ENCODE data around the gene CES1.
"Not testable (repeated sequence)": the region's sequence is repeated elsewhere in the genome, so short reads cannot be mapped to it uniquely, and the experiment has no call there.

The CES1 gene

DNA sequence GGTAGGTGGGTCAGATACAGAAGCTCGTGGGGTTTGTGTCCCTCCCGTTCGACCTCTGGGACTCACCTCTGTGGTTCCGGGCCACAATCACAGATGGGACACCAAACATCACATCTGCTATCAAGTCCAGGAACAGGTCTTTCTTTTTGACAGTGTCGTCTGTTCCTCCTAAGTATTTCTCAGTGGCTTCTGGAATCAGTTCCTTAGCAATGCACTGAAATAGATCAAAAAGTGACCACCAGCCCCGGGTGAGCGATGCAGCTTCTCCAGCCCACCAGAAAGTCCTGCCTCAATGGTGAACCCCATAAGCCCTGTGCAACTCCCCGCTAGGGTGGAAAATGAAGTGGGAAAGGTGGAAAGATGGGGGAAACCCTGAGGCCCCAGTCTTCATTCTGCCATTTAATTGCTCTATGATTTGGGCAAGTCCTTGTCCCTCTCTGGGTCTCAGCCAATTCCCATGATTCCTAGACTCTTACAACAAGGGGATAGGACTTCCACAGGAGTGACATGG is 22.4 kb downstream of the CES1 start:
- Histone ChIP-seq H3K79me2 (ENCODE audit: insufficient read depth, low read depth) (no peaks in the 10 kb centered on the region), H3K27me3 (ENCODE audit: insufficient read depth, low read depth) (no peaks in the 10 kb centered on the region), H2AFZ (ENCODE audit: low read depth) (no peak overlapping the region), H3K27ac (no peak overlapping the region), H3K4me1 (ENCODE audit: low read depth, poor library complexity, severe bottlenecking) (no peaks in the 10 kb centered on the region), H3K9ac (no peak overlapping the region), H3K36me3 (ENCODE audit: insufficient read depth) (no peaks in the 10 kb centered on the region), H4K20me1 (ENCODE audit: insufficient read depth) (no peaks in the 10 kb centered on the region), H3K4me3 (IDR thresholded peaks at IDR 0.05; ENCODE audit: insufficient read depth, low read depth, low read length) (no peak overlapping the region), H3K4me2 (no peak overlapping the region)
- TF ChIP-seq, protein P1, sequence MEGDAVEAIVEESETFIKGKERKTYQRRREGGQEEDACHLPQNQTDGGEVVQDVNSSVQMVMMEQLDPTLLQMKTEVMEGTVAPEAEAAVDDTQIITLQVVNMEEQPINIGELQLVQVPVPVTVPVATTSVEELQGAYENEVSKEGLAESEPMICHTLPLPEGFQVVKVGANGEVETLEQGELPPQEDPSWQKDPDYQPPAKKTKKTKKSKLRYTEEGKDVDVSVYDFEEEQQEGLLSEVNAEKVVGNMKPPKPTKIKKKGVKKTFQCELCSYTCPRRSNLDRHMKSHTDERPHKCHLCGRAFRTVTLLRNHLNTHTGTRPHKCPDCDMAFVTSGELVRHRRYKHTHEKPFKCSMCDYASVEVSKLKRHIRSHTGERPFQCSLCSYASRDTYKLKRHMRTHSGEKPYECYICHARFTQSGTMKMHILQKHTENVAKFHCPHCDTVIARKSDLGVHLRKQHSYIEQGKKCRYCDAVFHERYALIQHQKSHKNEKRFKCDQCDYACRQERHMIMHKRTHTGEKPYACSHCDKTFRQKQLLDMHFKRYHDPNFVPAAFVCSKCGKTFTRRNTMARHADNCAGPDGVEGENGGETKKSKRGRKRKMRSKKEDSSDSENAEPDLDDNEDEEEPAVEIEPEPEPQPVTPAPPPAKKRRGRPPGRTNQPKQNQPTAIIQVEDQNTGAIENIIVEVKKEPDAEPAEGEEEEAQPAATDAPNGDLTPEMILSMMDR (conservative IDR thresholded peaks at IDR 0.05; ENCODE audit: low read depth, low read length) = no peak

DNA sequence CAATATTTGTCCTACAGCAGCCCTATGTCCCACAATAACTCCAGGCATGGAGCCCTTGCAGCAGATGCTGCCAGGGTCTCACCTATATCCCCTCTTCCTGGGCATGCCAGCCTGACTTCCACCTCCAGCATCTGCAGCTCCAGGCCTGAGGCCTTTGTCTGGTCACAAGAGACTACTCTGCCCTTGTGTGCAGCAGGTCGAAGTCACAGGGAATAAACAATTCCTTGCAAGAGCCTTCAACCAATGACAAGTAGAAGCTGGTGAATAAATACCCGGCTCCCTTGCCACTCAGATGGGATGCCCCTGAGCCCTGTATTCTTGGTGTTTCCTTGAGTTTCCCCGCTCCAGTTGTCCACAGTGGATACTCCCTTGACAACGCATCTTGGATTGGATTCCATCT is 23.0 kb downstream of the CES1 start:
- Histone ChIP-seq H3K36me3 (ENCODE audit: insufficient read depth) (no peaks in the 10 kb centered on the region), H3K4me1 (ENCODE audit: low read depth, poor library complexity, severe bottlenecking) (no peaks in the 10 kb centered on the region), H3K27ac (no peak overlapping the region), H3K4me2 (no peak overlapping the region), H3K27me3 (ENCODE audit: insufficient read depth, low read depth) (no peaks in the 10 kb centered on the region), H3K9ac (no peak overlapping the region), H3K4me3 (IDR thresholded peaks at IDR 0.05; ENCODE audit: insufficient read depth, low read depth, low read length) (no peak overlapping the region), H2AFZ (ENCODE audit: low read depth) (no peak overlapping the region), H4K20me1 (ENCODE audit: insufficient read depth) (no peaks in the 10 kb centered on the region), H3K79me2 (ENCODE audit: insufficient read depth, low read depth) (no peaks in the 10 kb centered on the region)
- TF ChIP-seq, protein P1 (conservative IDR thresholded peaks at IDR 0.05; ENCODE audit: low read depth, low read length) = no peak

DNA sequence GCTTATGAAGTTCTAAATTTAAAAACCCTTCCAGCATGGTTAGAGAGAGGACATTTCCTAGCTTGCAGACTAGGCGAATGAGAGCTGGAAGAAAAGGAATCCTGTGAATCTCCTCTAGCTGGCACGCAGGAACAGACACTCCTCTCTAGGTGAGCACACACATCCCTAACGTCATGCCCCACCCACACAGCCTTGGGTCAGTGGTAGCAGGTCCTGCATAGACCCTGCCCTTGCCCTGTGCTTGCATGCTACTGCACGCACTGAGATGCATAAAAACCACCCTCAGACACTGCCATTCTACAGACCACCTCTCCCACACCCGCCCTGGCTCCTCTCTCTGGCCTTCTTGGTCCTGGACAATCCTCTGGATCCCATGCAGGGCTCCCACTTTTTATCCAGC is 23.5 kb downstream of the CES1 start:
- TF ChIP-seq, protein P1 (conservative IDR thresholded peaks at IDR 0.05; ENCODE audit: low read depth, low read length) = no peak
- Histone ChIP-seq H3K27me3 (ENCODE audit: insufficient read depth, low read depth) (no peaks in the 10 kb centered on the region), H4K20me1 (ENCODE audit: insufficient read depth) (no peaks in the 10 kb centered on the region), H3K4me2 (no peak overlapping the region), H3K4me1 (ENCODE audit: low read depth, poor library complexity, severe bottlenecking) (no peaks in the 10 kb centered on the region), H3K36me3 (ENCODE audit: insufficient read depth) (no peaks in the 10 kb centered on the region), H3K9ac (no peak overlapping the region), H3K79me2 (ENCODE audit: insufficient read depth, low read depth) (no peaks in the 10 kb centered on the region), H2AFZ (ENCODE audit: low read depth) (no peak overlapping the region), H3K4me3 (IDR thresholded peaks at IDR 0.05; ENCODE audit: insufficient read depth, low read depth, low read length) (no peak overlapping the region), H3K27ac (no peak overlapping the region)

DNA sequence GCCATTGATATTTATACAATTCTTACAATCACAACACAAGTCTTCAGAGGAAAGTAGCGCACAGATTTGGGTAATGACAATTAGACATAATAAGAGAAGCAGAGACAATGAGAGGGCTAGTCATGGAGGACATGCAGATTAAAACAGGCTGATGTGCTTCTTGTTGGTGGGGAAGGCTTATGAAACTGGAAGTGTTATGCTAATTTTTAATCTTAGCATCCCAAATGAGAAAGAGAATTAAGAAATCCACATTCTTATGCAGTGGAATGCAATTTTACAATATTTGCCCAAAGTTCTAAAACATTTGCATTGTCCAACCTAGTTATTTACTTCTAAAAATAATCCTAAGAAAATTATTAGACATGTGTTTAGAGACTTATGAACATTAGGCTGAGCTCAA is 24.6 kb downstream of the CES1 start:
- H3K36me3 ChIP-seq (ENCODE audit: insufficient read depth); H3K79me2 ChIP-seq (ENCODE audit: insufficient read depth, low read depth); H3K4me2 ChIP-seq; H4K20me1 ChIP-seq (ENCODE audit: insufficient read depth); H3K4me3 ChIP-seq (IDR thresholded peaks at IDR 0.05; ENCODE audit: insufficient read depth, low read depth, low read length); H2AFZ ChIP-seq (ENCODE audit: low read depth); H3K9ac ChIP-seq; H3K4me1 ChIP-seq (ENCODE audit: low read depth, poor library complexity, severe bottlenecking); H3K27me3 ChIP-seq (ENCODE audit: insufficient read depth, low read depth); H3K27ac ChIP-seq: not testable (repeated sequence)

DNA sequence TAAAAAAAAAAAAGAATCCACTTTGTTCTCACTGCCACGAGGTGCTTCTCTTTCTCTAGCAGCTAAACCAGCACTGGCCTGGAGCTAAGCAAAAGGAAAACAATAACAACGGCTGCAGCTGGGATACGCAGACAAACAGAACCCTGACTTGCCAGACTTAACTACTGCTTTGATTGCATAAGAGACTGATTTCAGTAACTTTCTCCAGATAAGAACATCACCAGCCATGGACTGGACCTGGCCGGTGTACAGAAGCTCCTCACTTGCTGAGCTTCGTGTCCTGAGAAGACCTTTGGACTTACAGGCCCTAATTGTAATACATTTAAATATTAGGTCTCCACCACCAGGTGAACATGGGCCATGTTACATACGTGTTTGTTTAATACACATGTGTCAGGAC is 27.8 kb downstream of the CES1 start:
- H3K4me2 ChIP-seq; H3K27me3 ChIP-seq (ENCODE audit: insufficient read depth, low read depth); H4K20me1 ChIP-seq (ENCODE audit: insufficient read depth); H3K27ac ChIP-seq; H3K4me3 ChIP-seq (IDR thresholded peaks at IDR 0.05; ENCODE audit: insufficient read depth, low read depth, low read length); H2AFZ ChIP-seq (ENCODE audit: low read depth); H3K4me1 ChIP-seq (ENCODE audit: low read depth, poor library complexity, severe bottlenecking); H3K79me2 ChIP-seq (ENCODE audit: insufficient read depth, low read depth); H3K9ac ChIP-seq; H3K36me3 ChIP-seq (ENCODE audit: insufficient read depth): not testable (repeated sequence)

DNA sequence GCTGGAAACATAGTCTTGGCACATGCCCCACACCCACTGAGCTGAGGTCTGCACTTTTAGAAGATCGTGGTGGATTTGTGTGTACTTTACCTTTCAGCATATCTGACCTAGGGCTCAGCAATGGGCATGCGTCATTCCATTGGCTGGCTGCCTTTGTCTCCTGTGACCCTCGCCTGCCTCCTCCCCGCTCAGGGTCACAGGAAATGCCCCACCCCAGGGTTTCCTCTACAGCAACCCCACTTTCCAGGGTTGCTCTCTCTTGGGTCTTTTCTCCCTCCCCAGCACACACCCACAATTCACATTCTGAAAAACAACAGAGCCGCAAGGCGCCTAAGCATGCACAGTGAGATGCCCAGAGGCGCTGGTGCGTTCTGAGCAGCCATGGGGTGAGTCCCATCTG is 29.2 kb downstream of the CES1 start:
- not testable (repeated sequence) for H3K4me2 ChIP-seq; H3K4me1 ChIP-seq (ENCODE audit: low read depth, poor library complexity, severe bottlenecking); H3K4me3 ChIP-seq (IDR thresholded peaks at IDR 0.05; ENCODE audit: insufficient read depth, low read depth, low read length); H3K36me3 ChIP-seq (ENCODE audit: insufficient read depth); H3K79me2 ChIP-seq (ENCODE audit: insufficient read depth, low read depth); H2AFZ ChIP-seq (ENCODE audit: low read depth); H3K27ac ChIP-seq; H3K27me3 ChIP-seq (ENCODE audit: insufficient read depth, low read depth); H3K9ac ChIP-seq; H4K20me1 ChIP-seq (ENCODE audit: insufficient read depth)

DNA sequence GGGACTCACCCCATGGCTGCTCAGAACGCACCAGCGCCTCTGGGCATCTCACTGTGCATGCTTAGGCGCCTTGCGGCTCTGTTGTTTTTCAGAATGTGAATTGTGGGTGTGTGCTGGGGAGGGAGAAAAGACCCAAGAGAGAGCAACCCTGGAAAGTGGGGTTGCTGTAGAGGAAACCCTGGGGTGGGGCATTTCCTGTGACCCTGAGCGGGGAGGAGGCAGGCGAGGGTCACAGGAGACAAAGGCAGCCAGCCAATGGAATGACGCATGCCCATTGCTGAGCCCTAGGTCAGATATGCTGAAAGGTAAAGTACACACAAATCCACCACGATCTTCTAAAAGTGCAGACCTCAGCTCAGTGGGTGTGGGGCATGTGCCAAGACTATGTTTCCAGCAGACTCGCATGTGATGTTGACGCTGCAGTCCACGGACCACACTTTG is 39.9 kb downstream of the CES1 start:
- H3K27ac ChIP-seq; H3K27me3 ChIP-seq (ENCODE audit: insufficient read depth, low read depth); H3K9ac ChIP-seq; H3K79me2 ChIP-seq (ENCODE audit: insufficient read depth, low read depth); H2AFZ ChIP-seq (ENCODE audit: low read depth); H3K4me2 ChIP-seq; H4K20me1 ChIP-seq (ENCODE audit: insufficient read depth); H3K4me1 ChIP-seq (ENCODE audit: low read depth, poor library complexity, severe bottlenecking); H3K4me3 ChIP-seq (IDR thresholded peaks at IDR 0.05; ENCODE audit: insufficient read depth, low read depth, low read length); H3K36me3 ChIP-seq (ENCODE audit: insufficient read depth): not testable (repeated sequence)

DNA sequence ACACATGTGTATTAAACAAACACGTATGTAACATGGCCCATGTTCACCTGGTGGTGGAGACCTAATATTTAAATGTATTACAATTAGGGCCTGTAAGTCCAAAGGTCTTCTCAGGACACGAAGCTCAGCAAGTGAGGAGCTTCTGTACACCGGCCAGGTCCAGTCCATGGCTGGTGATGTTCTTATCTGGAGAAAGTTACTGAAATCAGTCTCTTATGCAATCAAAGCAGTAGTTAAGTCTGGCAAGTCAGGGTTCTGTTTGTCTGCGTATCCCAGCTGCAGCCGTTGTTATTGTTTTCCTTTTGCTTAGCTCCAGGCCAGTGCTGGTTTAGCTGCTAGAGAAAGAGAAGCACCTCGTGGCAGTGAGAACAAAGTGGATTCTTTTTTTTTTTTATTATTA is 41.4 kb downstream of the CES1 start:
- not testable (repeated sequence) for H3K4me1 ChIP-seq (ENCODE audit: low read depth, poor library complexity, severe bottlenecking); H3K36me3 ChIP-seq (ENCODE audit: insufficient read depth); H3K27me3 ChIP-seq (ENCODE audit: insufficient read depth, low read depth); H4K20me1 ChIP-seq (ENCODE audit: insufficient read depth); H3K27ac ChIP-seq; H3K4me3 ChIP-seq (IDR thresholded peaks at IDR 0.05; ENCODE audit: insufficient read depth, low read depth, low read length); H3K9ac ChIP-seq; H3K4me2 ChIP-seq; H3K79me2 ChIP-seq (ENCODE audit: insufficient read depth, low read depth); H2AFZ ChIP-seq (ENCODE audit: low read depth)

Data from KMS-11 (cell line).